ENCODE data around the gene SMIM43. TPM values are rescaled to one million over a fixed set of nuclear protein-coding genes. Genes with fewer than 3 reads are reported as not detected.

Gene SMIM43
- total RNA-seq, 4 donors from 2014 or later = 1.3 TPM; not detected in 3

DNA sequence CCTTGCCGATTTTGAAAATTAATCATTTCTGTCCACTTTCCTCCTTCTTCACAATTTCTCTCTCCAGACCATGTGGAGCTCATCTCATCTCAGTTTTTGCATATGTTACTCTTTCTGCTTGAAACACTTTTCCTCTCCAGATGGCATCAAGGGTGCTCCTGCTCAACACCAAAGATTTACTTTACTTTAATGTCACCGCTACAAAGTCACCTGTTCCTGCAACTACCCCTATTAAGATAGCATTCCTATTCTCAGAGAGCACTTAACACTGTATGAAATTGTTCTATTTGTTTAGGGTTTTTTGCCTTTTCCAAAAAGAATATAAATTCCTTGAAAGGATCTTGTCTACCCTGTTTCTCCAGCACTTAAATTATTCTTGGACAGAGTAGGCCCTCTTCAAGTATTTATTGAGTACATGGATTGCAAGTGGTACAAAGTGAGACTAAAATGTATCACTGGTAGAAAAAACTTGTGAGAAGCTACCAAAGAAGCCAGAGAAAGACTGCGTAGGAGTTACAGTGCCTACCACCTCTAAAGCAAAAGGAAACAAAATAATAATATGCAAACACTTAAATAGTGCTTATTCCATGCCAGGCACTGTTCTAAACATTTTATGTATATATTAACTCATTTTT is 35.0 kb upstream of the SMIM43 start:
- TF ChIP-seq, protein P1, sequence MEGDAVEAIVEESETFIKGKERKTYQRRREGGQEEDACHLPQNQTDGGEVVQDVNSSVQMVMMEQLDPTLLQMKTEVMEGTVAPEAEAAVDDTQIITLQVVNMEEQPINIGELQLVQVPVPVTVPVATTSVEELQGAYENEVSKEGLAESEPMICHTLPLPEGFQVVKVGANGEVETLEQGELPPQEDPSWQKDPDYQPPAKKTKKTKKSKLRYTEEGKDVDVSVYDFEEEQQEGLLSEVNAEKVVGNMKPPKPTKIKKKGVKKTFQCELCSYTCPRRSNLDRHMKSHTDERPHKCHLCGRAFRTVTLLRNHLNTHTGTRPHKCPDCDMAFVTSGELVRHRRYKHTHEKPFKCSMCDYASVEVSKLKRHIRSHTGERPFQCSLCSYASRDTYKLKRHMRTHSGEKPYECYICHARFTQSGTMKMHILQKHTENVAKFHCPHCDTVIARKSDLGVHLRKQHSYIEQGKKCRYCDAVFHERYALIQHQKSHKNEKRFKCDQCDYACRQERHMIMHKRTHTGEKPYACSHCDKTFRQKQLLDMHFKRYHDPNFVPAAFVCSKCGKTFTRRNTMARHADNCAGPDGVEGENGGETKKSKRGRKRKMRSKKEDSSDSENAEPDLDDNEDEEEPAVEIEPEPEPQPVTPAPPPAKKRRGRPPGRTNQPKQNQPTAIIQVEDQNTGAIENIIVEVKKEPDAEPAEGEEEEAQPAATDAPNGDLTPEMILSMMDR (IDR thresholded peaks at IDR 0.05; ENCODE audit: low read depth) = no peak

DNA sequence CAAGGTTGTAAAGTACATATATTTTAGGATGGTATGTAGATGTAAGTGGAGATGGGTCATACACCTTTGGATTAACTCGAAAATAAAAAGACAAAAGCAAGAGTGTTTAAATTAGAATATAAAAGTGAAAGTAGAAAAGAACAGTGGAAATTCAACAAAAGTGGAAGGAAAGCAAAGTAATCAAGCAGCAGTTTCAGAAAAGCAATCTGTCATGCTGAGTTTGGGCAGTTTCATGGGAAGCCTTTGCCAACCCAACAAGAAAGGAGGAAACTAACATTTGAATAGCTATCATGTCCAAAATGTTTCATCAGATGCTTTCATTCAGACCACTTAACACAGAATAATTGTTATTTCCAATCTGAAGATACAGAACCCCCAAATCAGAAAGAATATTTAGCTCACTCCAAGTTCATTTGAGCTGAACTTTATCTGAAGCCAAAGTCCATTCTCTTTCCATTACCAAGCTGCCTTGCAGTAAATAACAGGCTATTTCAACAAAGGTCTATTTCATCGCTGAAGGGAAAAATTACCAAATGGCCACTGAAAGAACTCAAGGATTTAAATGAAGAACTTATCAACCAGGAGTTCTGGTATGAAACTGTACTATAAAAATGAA is 34.4 kb upstream of the SMIM43 start:
- TF ChIP-seq, protein P1 (IDR thresholded peaks at IDR 0.05; ENCODE audit: low read depth) = no peak

DNA sequence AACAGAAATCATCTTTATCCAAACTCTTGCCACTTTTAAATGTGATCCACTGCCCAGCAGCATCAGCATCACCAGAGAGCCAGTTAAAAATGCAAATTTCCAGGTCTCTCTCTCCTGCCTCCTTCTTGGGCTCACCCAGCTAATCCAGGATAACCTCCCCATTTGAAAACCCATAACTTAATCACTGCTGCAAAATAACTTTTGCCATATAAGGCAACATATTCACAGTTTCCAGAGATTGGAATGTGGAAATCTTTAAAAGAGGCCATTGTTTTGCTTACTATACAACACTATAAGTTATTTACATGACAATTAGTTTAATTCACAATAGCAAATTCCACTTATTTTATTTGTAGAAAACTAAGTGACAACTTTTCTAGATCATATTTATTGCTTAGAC is 31.3 kb upstream of the SMIM43 start:
- TF ChIP-seq, protein P1 (IDR thresholded peaks at IDR 0.05; ENCODE audit: low read depth) = no peak

DNA sequence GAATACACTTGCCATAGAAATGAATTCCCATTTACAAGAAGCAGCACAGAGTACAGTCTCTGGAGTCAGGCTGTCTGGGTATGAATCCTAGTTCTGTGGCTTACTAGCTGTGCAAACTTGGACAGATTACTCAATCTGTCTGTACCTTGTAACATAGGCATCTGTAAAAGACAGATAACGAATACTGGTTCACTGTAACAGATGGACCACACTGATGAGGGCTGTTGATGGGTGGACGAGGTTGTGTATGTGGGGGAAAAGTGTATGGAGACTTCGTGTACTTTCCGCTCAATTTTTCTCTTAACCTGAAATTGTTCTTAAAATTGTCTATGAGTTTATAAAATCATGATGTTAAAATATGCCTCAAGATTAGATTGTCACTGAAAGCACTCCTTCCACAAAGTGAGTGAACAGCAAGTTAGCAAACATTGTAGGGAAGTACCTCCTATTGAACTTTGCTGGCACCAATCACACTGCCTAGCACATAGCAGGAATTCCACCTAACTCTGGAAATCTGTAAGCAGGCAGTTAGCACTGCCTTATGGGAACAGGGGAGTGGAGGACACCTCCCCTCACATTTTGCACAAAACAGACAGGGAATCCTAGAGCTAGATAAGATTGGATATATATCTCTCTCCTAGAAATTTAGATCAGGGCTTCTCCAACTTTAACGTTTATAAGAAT is 29.7 kb upstream of the SMIM43 start:
- TF ChIP-seq, protein P1 (IDR thresholded peaks at IDR 0.05; ENCODE audit: low read depth) = no peak

DNA sequence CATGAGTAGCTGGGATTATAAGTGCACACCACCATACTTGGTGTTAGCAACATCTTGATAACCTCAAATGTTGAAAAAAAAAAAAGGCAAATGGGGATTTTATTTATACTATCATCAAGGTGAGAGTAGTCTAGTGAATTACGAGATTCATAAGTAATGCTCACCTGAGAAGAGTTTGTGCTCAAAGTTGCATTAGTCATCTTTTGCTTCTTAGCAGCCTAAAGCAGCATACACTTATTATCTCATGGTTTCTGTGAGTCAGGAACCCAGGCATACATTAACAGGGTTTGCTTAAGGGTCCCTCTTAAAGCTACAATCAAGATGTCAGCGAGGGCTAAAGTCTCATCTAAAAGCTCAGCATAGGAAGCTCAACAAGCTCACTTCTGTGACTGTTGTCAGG is 28.0 kb upstream of the SMIM43 start:
- TF ChIP-seq, protein P1 (IDR thresholded peaks at IDR 0.05; ENCODE audit: low read depth) = no peak

DNA sequence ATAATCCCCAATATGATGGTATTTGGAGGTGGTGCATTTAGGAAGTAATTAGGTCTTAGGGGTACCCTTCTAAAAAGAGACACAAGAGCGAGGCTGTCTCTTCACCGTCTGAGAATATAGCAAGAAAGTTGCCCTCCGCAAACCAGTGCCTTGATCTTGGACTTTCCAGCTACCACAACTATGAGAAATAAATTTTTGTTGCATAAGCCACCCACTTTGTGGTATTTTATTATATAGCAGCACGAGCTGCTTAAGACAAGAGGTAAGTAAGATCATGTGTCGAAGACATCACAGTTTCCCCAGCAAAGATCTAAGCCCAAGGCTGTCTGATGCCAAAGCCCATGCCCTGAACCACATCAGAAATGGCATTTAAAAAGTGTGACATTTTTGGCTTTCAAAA is 26.5 kb upstream of the SMIM43 start:
- TF ChIP-seq, protein P1 (IDR thresholded peaks at IDR 0.05; ENCODE audit: low read depth) = no peak

DNA sequence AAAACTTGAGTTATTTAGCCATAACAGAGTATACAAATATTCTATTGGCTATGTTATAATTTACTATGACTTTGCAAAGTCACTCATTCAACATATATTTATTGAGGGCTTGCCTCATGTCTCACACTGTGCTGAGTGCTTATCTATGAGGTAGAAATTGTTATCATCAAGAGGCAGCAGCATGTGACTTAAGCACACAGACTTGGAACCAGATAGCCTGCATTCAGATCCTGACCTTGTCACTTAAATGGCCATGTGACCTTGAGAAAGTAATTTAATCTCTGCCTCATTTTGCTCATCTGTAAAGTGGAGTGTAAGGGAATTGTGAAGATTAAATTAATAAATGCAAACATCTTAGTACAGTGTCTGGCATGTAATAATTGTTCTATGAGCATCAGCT is 26.0 kb upstream of the SMIM43 start:
- TF ChIP-seq, protein P1 (IDR thresholded peaks at IDR 0.05; ENCODE audit: low read depth) = no peak

All from subcutaneous adipose tissue (tissue), 4 donors.